HTR-8/SVneo (cell line): ENCODE measurements around the gene NVL.
A peak's percentile ranks its signal among the peaks of the same experiment; 100 is the strongest.
"Not testable (repeated sequence)": the region's sequence is repeated elsewhere in the genome, so short reads cannot be mapped to it uniquely, and the experiment has no call there.

Experiments
- DNase-seq: peaks from one replicate; pipeline ENCODE4 v3.0.0; 2011; ENCODE audit warnings: low spot score, mixed read lengths; ENCODE audit not compliant: insufficient read length
- FAIRE-seq: peaks from 2 replicates; lab custom pipeline; 2011; peaks lifted over from hg19 to GRCh38; lab: Jason Lieb, UNC

NVL gene

DNA sequence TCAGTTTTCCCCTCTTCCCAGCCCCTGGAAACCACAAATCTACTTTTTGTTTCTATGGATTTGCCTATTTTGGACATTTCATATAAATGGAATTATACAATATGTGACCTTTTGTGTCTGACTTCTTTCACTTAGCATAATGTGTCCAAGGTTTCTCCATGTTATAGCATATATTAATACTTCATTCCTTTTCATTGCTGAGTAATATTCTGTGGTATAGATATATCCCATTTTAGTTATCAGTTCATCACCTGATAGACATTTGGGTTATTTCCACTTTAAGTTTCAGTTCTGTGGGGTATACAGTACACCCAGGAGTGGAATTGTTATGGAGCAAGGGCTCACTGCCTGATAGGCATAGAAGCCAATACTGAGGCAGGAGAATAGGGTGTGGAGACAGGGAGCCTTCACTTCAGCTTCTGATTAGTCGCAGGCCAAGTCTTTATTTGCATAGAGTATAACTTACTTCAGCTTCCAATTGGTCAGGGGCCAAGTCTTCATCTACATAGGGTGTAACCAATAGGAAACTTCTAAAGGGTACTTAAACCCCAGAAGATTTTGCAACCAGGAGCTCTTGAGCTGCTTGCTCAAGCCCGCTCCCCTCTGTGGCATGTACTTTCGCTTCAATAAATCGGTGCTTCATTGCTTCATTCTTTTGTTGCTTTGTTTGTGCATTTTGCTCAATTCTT, 8.3 kb upstream of the NVL start:
- FAIRE-seq (no peak), DNase-seq (no peak)

DNA sequence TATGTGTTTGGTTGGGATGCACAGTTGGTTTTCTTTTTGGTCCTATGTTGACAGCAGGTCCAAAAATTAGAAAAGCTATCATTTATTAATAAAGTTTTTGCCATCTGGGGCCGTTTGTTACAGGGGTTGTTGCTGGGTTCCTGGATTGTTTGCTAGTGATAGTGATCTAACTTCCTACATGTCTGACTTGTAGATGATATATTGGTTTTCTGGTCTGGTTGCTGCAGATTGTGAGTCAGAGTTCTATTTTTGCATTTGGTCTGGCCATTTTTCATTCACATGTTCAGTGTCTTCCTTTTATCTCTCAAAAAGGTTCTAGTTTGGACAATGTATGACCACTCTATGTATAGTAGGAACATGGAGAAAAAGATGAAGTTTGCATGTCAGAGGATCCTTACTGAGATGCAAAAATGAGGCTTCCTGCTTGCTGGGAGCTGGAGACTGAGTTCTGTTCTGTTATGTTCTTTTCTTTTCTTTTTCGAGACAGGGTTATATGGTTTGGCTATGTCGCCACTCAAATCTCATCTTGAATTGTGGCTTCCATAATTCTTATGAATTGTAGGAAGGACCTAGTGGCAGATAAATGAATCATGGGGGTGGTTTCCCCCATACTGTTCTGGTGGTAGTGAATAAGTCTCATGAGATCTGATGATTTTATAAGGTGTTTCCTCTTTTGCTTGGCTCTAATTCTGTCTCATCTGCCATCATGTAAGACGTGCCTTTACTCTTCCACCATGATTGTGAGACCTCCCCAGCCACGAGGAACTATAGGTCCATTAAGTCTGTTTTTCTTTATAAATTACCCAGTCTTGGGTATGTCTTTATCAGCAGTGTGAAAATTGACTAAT, 4.2 kb upstream of the NVL start:
- no peak for DNase-seq
- no peak for FAIRE-seq

DNA sequence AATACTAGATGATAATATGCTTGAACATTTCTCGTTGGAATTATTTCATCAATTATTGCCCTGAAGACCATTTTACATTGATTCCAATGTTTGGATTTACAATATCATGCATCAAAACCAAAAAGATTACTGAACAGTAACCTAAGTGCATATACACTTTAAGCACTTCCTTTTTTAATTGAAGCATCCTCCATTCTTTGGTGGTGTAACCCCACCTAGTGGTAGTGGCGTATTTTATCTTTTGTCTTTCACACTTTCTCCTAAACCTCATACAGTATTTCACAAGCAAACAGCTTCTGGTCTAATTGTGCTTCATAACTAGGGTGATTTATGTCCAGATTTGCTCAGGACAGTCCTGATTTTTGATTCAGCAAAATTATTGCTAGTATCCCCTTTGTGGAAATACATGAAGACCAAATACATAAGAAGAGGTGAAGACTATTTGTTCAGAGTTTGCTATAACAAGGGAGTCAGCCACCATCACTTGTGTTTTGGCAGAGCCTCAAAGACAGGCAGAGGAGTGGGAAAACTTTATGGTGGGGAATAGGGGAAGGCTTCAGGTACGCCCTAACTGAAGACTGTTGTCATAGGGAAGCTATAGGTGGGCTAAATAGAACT, 3.4 kb upstream of the NVL start:
- DNase-seq = peak; percentile 53
- FAIRE-seq = peak; percentile 13

DNA sequence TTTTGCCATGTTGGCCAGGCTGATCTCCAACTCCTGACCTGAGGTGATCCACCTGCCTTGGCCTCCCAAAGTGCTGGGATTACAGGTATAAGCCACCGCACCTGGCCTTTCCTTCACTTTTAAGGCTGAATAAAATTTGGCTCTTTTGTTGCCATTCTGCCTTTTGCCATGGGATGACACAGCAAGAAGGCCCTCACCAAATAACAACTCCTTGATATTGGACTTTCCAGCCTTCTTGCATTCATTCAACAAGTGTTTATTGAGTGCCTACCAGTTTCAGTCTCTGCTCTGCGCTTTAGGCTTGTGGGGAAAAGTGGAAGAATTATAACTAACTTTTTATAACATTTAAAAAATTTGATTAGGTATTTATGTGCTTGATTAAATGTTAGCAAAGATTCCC, 1.9 kb upstream of the NVL start:
- DNase-seq (no peak), FAIRE-seq (no peak)

DNA sequence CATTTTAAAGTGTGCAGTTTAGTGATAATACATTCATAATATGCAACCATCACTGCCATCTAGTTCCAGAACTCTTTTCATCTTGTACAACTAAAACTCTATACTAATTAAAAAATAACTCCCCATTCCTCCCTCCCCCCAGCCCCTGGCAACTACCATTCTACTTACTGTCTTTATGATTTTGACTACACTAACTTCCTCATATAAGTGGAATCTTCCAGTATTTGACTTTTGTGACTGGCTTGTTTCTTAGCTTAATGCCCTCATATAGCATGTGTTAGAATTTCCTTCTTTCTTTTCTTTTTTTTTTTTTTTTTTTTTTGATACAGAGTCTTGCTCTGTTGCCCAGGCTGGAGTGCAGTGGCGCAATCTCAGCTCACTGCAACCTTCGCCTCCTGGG, 1.4 kb upstream of the NVL start:
- FAIRE-seq (no peak), DNase-seq (no peak)

DNA sequence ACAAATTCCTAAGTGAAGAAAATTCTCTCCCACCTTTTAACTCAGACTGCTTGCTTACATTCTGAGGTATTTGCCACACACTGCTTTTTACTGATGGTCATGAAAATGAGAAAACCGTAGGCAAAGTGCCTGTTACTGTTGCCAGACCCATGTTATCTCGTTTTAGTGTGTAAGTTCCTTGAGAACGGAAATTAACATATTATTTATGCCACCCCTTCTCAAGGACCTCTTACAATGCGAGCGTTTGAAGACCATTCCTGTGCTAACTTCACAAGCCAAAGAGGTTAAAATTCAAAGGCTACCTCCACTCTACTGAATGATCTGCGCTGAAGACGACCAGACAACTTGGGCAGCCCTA, 509 bp downstream of the NVL start:
- DNase-seq = no peak
- no peak for FAIRE-seq

DNA sequence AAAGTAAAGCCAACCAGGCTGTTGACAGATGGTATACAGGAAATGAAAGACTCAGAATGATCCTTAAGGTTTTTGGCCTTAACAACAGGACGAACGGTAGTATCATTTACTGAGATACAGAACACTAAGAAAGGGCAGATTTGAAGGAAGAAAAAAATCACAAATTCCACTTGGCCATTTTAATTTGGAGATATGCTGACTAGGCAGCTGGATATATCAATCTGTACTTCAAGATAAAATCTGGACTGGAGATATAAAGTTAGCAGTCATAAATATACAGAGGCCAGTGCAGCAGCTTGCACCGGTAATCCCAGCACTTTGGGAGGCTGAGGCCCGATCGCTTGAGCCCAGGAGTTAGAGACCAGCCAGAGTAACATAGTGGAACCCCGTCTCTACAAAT, 1.3 kb downstream of the NVL start:
- FAIRE-seq (no peak), DNase-seq (no peak)

DNA sequence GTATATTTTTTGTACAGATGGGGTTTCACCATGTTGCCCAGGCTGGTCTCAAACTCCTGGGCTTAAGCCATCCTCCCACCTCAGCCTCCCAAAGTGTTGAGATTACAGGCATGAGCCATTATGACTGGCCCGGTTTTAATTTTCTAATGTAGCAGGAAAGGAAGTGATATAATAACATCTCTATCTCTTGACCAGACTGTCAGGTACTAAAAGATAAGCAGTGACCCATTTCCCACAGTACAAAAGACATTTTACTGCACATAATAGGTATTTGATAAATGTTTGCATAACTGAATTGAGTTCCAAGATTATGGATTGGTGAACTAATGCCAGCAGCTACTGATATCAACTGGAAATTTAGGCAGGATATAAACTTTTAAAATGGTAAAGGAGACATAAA, 4.0 kb downstream of the NVL start:
- FAIRE-seq (no peak), DNase-seq (no peak)

DNA sequence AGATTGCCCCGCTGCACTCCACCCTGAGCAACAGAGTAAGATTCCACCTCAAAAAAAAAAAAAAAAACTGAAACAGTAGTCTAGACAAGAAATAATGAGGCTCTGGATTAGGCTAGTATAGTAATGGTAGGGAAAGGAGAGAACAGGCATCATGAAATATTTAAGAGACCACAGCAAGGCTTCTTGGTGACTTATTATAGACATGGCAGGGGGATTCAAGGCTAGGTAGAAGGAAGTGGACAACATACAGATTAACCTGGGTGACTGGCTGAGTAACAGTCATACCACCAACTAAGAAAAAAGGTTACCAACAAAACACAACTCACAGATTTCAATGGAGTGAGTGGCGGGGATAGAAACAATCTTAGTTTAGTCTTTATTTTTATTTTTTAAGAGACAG, 8.3 kb downstream of the NVL start:
- FAIRE-seq (no peak), DNase-seq (no peak)

DNA sequence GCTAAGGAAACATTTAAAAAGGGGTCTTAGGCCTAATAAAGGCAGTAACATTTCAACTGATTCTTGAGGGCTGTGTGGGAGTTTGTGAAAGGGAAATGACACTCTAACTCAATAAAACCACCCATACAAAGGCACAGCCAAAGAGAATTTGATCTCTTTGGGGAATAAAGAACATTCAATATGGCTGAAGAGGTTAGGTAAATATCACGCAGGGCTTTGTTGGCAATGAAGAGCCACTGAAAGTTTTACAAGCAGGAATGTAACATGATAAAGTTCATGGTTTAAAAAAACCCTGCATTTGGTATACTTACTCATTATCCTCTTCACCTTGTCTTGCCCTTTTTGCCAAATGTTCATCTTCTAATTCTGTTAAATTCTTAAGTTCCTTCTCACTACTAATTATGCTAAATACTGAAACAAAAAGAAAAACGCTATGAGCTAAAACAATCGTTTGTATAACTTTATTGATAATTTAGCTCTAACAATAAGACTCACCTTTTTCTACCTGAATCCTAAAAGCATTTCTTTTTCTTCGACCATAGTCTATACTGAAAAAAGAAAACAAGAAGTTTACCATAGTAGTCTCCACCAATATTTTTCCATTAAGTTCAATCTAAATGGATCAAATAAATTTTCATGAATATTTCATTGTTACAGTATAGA, 12.5 kb downstream of the NVL start:
- DNase-seq (no peak), FAIRE-seq (no peak)

DNA sequence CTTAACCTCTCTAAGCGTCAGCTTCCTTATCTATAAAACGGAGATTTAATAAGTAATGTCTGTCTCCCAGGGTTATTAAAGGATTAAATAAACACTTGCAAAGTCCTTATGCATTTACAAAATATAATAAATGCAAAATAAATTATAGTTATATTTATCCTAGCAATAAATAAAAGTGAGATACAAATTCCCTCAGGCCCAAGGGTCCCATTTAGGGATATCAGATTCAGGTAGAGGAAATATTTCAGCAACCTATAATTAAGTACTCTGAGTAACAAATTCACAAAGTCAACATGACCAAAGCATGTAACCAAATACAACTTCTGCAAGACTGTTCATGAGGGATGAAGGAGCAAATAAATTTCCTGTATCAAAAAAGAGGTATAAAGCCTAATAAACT, 17.9 kb downstream of the NVL start:
- DNase-seq (no peak), FAIRE-seq (no peak)

DNA sequence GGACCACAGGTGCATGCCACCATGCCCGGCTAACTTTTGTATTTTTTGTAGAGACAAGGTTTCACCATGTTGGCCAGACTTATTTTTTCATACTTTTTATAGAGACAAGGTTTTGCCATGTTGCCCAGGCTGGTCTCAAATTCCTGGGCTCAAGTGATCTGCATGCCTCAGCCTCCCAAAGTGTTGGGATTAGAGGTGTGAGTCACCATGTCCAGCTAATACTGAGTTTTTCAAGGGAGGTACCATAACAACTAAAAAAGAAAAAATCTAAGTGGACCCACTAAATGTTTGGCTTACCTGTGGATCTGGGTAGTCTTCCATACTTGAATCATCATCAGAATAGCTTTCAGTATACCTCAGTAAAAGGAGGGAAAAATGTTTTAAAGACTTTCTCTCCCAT, 18.5 kb downstream of the NVL start:
- not testable (repeated sequence) for DNase-seq, FAIRE-seq

DNA sequence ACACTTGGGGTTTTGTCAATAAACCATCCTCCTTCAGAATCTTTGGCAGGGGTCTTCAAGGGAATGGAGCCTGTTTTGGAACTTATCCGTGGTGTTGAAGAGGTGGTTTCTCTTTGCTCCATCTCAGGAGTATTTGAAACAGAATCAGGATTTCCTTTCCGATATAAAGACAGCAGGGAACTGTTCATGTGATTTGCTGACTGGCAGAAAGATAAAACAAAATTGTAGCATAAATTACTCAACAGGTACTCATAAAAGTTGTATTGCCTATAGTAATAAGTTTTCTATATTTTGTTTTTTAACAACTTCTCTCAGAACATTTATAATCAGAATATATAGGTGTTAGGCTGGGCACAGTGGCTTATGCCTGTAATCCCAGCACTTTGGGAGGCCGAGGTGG, 21.9 kb downstream of the NVL start:
- FAIRE-seq = no peak
- no peak for DNase-seq

DNA sequence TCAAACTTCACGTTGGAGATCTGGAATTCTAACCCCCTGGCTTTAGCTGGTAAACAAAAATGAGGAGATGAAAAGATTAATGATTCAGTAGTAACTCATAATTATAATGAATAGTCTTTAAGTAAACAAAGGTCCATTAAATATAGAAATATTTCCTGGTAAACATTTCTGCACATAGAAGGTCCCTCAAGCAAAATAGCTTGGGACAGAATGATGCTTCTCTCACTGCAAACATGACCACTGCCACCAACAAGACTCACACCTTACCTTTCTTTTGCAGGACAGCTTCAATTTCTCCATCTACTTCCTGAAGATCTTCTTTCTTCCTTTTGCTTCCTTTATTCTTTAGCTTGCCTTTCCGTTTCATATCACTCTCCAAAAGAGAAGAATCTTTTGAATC, 25.2 kb downstream of the NVL start:
- DNase-seq = no peak
- FAIRE-seq = no peak

DNA sequence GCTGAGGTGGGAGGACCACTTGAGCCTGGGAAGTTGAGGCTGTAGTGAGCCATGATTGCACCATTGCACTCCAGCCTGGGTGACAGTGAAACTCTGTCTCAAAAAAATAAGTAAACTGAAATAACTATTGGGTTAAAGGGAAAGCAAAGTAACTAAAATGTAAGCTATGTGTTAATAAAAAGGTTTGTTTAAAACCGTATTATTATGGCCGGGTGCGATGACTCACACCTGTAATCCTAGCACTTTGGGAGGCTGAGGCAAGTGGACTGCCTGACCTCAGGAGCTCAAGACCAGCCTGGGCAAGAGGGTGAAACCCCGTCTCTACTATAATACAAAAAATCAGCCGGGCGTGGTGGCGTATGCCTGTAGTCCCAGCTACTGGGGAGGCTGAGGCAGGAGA, 27.0 kb downstream of the NVL start:
- FAIRE-seq (no peak), DNase-seq (no peak)

DNA sequence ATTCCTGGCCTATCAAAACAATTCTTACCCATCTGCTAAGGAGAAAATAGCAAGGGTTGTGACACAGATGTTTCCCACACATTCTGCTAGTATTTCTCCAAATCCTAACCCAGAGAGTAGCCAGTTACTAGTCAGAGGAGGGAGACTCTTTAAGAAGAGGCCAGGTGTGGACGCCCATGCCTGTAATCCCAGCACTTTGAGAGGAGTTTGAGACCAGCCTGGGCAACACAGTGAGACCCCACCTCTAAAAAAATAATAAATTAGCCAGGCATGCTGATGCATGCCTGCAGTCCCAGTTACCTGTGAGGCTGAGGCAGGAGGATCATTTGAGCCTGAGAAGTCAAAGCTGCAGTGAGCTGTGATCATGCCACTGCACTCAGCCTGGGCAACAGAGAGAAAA, 28.6 kb downstream of the NVL start:
- FAIRE-seq (no peak), DNase-seq (no peak)

DNA sequence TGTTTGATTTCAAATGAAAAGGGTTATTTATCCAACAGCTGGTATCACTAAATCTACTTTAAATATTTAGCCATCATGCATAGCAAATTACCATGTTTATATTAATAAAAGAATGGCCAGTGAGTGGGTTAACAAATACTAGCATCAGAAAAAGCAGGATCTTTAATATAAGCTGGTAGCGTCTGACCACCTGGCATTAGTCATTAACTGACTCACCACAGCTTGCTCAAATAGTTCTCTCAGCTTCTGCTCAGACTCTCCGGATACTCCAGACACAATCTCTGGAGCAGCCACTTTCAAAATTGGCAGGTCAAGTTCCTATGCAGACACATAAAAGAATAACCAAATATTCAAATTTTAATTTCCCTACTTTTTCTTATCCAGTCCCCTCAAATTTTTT, 29.6 kb downstream of the NVL start:
- DNase-seq (peak; percentile 68), FAIRE-seq (no peak)

DNA sequence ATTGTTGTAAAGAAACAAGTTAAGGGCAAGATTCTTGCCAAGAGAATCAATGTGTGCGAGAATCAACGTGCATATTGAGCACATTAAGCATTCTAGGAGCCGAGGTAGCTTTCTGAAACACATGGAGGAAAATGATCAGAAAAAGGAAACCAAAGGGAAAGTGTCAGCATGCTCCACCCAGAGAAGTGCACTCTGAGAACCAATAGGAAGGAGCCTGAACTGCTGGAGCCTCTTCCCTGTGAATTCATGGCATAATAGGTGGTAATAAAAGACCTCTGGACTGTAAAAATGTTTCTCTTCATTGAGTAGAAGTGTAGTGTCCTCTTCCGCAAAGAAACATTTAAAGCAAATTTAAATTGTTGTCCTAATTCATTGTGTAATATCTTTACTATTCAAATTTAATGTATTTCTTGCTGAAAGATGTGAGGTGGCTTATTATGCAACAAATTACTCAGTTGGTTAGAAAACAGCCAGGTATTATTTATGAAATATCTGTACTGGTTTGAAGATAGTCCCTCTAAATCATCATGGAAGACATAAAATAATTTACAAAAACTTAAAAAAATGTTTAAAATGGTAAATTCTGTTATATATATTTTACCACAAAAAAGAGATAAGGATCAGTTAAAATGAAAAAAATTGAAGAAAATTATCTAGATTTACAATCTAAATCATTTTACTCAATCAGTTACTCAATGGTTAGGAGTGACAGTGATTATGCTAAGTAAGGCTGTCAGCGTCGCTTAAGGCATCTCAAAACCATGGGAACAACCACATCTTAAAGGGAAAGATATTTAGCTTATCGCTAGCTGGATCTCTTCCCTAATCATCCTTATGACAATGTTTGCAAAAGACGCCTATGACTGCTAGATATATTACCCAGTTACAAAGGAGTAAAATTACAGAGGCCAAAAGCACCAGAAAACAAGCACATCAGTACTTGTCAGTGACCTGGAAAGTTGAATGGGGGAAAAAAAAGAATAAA, 31.3 kb downstream of the NVL start:
- no peak for DNase-seq
- no peak for FAIRE-seq

DNA sequence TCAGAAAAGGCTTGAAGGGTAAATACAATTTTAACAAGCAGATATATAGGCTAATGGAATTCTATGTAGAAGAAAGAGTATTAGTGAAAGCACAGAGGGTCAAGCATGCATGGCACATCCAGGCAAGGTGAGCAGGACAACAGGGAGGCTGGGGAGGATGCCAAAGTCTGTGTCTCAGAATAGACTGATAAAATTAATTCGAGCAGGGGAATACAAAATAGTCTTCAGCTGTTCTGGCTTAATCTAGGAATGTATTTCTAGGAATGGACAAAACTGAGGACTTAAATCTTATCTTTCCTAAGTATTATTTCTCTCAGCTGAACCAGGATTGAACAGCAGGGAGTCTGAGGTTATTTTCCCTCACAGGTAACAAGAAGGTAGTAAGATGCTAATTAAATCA, 35.2 kb downstream of the NVL start:
- DNase-seq = no peak
- FAIRE-seq = no peak

DNA sequence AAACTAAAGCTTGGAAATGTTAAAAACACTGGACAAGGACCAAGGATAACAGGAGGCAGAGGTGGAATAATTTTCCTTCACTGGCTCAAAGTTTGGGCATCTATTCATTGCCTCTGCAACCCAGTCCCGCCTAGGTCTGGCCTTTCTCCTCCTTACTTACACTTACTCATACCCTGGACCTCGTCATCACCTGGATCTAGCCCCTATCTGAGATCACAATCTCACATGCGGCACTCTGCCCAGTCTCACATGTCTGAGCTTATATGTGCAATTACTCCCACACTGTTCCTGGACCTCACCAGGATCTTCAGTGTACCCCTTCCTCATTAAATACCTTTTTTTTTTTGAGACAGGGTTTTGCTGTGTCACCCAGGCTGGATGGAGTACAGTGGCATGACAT, 37.6 kb downstream of the NVL start:
- DNase-seq (no peak), FAIRE-seq (no peak)
